ENCODE results near the gene ENTHD1.

Gene ENTHD1

GRCh38 chr22:39765046-39765445, 128.5 kb downstream of the ENTHD1 start:
- DNase-seq (ENCODE audit: low spot score) = no peak
- TF ChIP-seq CTCF (IDR thresholded peaks at IDR 0.05; ENCODE audit: extremely low read depth, insufficient read depth, missing control alignments) = no peak
- in situ Hi-C loops (cut with MboI; ENCODE audit: low pct_unique_long_range_greater_than_20kb, low sequenced_read_pairs, unreplicated experiment) = no loop called here

- no peak for TF ChIP-seq CTCF (IDR thresholded peaks at IDR 0.05; ENCODE audit: extremely low read depth, insufficient read depth, missing control alignments)
- in situ Hi-C loops (cut with MboI; ENCODE audit: low pct_unique_long_range_greater_than_20kb, low sequenced_read_pairs, unreplicated experiment) = no loop called here
- DNase-seq (ENCODE audit: low spot score) = no peak
These were observed 130.3 kb downstream of the ENTHD1 start for GRCh38 chr22:39763276-39763675.

GRCh38 chr22:39750759-39751158, 142.8 kb downstream of the ENTHD1 start:
- no peak for TF ChIP-seq CTCF (IDR thresholded peaks at IDR 0.05; ENCODE audit: extremely low read depth, insufficient read depth, missing control alignments)
- DNase-seq (ENCODE audit: low spot score) = no peak
- in situ Hi-C loops (cut with MboI; ENCODE audit: low pct_unique_long_range_greater_than_20kb, low sequenced_read_pairs, unreplicated experiment) = no loop called here

GRCh38 chr22:39748877-39749276, 144.7 kb downstream of the ENTHD1 start:
- in situ Hi-C loops (cut with MboI; ENCODE audit: low pct_unique_long_range_greater_than_20kb, low sequenced_read_pairs, unreplicated experiment) = no loop called here
- DNase-seq (ENCODE audit: low spot score) = no peak
- no peak for TF ChIP-seq CTCF (IDR thresholded peaks at IDR 0.05; ENCODE audit: extremely low read depth, insufficient read depth, missing control alignments)

GRCh38 chr22:39746600-39747262, 146.8 kb downstream of the ENTHD1 start:
- in situ Hi-C loops (cut with MboI; ENCODE audit: low pct_unique_long_range_greater_than_20kb, low sequenced_read_pairs, unreplicated experiment) = no loop called here
- no peak for TF ChIP-seq CTCF (IDR thresholded peaks at IDR 0.05; ENCODE audit: extremely low read depth, insufficient read depth, missing control alignments)

GRCh38 chr22:39745789-39746188, 147.8 kb downstream of the ENTHD1 start:
- TF ChIP-seq CTCF (IDR thresholded peaks at IDR 0.05; ENCODE audit: extremely low read depth, insufficient read depth, missing control alignments) = no peak
- peak; percentile 27 for DNase-seq (ENCODE audit: low spot score)
- in situ Hi-C loops (cut with MboI; ENCODE audit: low pct_unique_long_range_greater_than_20kb, low sequenced_read_pairs, unreplicated experiment) = no loop called here

More at GRCh38 chr22:39746600-39747262, 146.8 kb downstream of the ENTHD1 start:
- DNase-seq (ENCODE audit: low spot score) = no peak
